HG02610 (cell line): ENCODE measurements around the gene BCL2L14.
"Not testable (repeated sequence)": the region's sequence is repeated elsewhere in the genome, so short reads cannot be mapped to it uniquely, and the experiment has no call there.

Experiments used
- ATAC-seq: cut with Tn5 transposase; IDR thresholded peaks from one replicate; pipeline ENCODE4 v1.9.1; 2021; ENCODE audit warnings: mild to moderate bottlenecking, moderate library complexity; ENCODE audit not compliant: unreplicated experiment

BCL2L14 gene

GRCh38 chr12:12099102-12099501 is 28.4 kb downstream of the BCL2L14 start:
- no peak for ATAC-seq

- no peak for ATAC-seq
Observed at GRCh38 chr12:12107678-12108077, 36.9 kb downstream of the BCL2L14 start.

- no peak for ATAC-seq
Observed at GRCh38 chr12:12108441-12109058, 37.8 kb downstream of the BCL2L14 start.

GRCh38 chr12:12110923-12111555 is 40.3 kb downstream of the BCL2L14 start:
- ATAC-seq, result not testable (repeated sequence)

GRCh38 chr12:12115514-12115913 is 44.8 kb downstream of the BCL2L14 start:
- ATAC-seq, result no peak

GRCh38 chr12:12116677-12117076 is 45.9 kb downstream of the BCL2L14 start:
- ATAC-seq, result no peak

GRCh38 chr12:12121061-12121460 is 50.3 kb downstream of the BCL2L14 start:
- no peak for ATAC-seq

GRCh38 chr12:12123036-12123604 is 52.4 kb downstream of the BCL2L14 start:
- ATAC-seq, result no peak

GRCh38 chr12:12126551-12126950 is 55.8 kb downstream of the BCL2L14 start:
- no peak for ATAC-seq

- no peak for ATAC-seq
Observed at GRCh38 chr12:12127304-12127703, 56.6 kb downstream of the BCL2L14 start.

GRCh38 chr12:12128670-12129069 is 57.9 kb downstream of the BCL2L14 start:
- ATAC-seq, result no peak

GRCh38 chr12:12133259-12133658 is 62.5 kb downstream of the BCL2L14 start:
- no peak for ATAC-seq

GRCh38 chr12:12133785-12134184 is 63.0 kb downstream of the BCL2L14 start:
- no peak for ATAC-seq

- ATAC-seq, result no peak
Observed at GRCh38 chr12:12138203-12139154, 67.7 kb downstream of the BCL2L14 start.

- ATAC-seq, result no peak
Observed at GRCh38 chr12:12141000-12141399, 70.3 kb downstream of the BCL2L14 start.

- ATAC-seq, result not testable (repeated sequence)
Observed at GRCh38 chr12:12144531-12144930, 73.8 kb downstream of the BCL2L14 start.

GRCh38 chr12:12147111-12147510 is 76.4 kb downstream of the BCL2L14 start:
- ATAC-seq, result no peak
